ENCODE measurements around the gene PRKN. TPM values are rescaled to one million over a fixed set of nuclear protein-coding genes. Genes with fewer than 3 reads are reported as not detected.
A peak's percentile ranks its signal among the peaks of the same experiment; 100 is the strongest.

The PRKN gene
- total RNA-seq, 2 experiments from 2014 or later = 0.63 TPM; not detected in 1

DNA sequence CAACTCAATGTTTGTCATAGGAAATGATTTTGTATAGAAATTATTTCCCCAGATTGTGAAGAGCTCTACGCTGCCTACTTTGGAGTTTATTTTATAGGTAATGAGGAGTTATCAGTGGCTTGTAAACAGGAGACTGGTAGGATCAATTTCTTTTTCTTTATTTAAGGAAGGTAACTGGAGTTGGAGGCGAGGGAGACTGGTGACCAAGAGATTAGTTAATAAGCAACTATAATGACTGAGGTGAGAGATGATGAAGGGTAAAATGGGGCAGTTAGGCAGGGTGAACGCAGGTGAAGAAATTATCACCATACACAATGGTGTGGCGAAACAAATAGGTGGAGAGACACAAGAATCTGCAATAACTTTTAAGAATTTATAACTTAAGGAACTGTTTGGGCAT is 100.2 kb downstream of the PRKN start:
- ChIA-PET CTCF (no interaction called here), POLR2A (no interaction called here)
- no peak overlapping the region for H3K4me3 Mint-ChIP-seq
- no peak for ATAC-seq
- no peak overlapping the region for H3K27ac Mint-ChIP-seq
- DNase-seq = no peak
- H3K27me3 Mint-ChIP-seq (ENCODE audit: low read depth) = no peaks in the 10 kb centered on the region
- H3K9me3 Mint-ChIP-seq (ENCODE audit: insufficient read depth) = no peaks in the 10 kb centered on the region
- no peaks in the 10 kb centered on the region for H3K36me3 Mint-ChIP-seq (ENCODE audit: low read depth)
- H3K4me1 Mint-ChIP-seq (ENCODE audit: low read depth) = no peaks in the 10 kb centered on the region

DNA sequence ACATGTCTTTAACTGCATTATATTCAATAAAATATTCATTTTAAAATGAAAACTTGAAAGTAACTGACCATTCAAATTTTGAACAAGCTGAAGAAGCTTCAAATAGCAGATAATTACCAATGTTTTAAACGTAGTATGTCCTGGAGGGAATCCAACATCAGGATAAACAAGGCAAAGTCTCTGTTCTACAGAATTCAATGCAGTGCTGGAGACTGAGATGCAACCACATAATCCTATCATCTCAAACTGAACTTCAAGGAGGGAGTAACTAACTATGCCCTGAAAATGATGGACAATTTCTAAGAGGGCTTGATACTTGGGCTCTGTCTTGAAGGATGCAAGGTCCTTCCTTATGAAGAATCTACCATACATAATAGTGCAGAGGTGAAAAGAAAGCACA is 100.7 kb downstream of the PRKN start:
- no peaks in the 10 kb centered on the region for H3K27me3 Mint-ChIP-seq (ENCODE audit: low read depth)
- ChIA-PET CTCF (no interaction called here), POLR2A (no interaction called here)
- no peak overlapping the region for H3K27ac Mint-ChIP-seq
- H3K4me3 Mint-ChIP-seq = no peak overlapping the region
- DNase-seq (no peak), ATAC-seq (no peak)
- no peaks in the 10 kb centered on the region for H3K4me1 Mint-ChIP-seq (ENCODE audit: low read depth)
- no peaks in the 10 kb centered on the region for H3K9me3 Mint-ChIP-seq (ENCODE audit: insufficient read depth)
- H3K36me3 Mint-ChIP-seq (ENCODE audit: low read depth) = no peaks in the 10 kb centered on the region

DNA sequence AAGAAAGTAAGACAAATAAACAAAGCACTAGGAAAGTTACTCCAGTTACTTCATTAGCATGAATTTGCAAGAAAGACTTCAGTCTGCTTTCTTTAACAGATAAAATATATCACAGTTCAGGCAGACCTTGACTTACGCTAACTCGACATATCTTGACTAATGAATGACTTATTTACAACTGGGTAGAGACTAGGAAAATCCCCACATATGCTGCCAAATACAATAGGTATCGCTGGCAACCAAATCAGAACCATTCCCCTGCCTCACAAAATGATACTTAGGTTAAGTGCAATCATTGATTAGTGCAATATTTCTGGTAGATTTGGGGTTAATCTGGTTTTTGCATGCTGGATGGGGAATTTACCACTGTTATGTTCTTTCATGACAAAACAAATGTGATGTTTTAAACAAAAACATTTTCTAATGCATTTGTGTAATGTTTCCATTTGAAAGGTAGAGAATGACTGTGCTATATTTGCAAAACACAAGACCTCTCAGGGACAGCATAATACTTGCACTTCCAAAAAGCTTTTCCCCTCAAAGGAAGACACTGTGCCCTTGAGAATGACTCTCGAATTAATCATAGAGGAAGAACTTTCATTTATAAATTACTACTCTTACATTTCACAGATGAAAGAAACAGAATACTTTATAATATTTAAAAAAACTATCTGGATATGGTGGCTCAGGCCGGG is 101.6 kb downstream of the PRKN start:
- Mint-ChIP-seq H3K9me3 (ENCODE audit: insufficient read depth) (no peaks in the 10 kb centered on the region), H3K27me3 (ENCODE audit: low read depth) (no peaks in the 10 kb centered on the region), H3K36me3 (ENCODE audit: low read depth) (no peaks in the 10 kb centered on the region), H3K27ac (no peak overlapping the region), H3K4me3 (no peak overlapping the region), H3K4me1 (ENCODE audit: low read depth) (peaks cover 4% of the 10 kb centered on the region)
- CTCF ChIA-PET = no interaction called here
- DNase-seq (no peak), ATAC-seq (no peak)
- POLR2A ChIA-PET = no interaction called here

DNA sequence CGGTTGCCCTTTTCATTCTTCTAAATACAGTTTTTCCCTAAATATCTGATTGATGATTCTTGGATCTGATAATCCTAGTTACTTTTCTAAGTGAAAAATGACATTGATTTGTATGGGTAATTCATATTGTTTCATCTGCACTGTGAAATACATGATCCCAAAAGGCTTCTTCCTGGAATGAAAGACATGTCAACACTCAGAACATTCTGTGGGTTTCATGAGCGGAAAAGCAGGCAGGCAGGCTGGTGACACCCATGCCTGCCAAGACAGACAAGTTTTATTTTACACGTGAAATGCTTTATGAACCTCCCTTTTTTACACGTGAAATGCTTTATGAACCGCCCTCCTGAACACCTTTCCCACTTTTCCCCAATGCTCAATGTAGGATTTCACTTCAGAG is 105.0 kb downstream of the PRKN start:
- no peak overlapping the region for H3K4me3 Mint-ChIP-seq
- ATAC-seq (no peak), DNase-seq (no peak)
- peaks cover 4% of the 10 kb centered on the region for H3K4me1 Mint-ChIP-seq (ENCODE audit: low read depth)
- H3K27me3 Mint-ChIP-seq (ENCODE audit: low read depth) = no peaks in the 10 kb centered on the region
- ChIA-PET CTCF (no interaction called here), POLR2A (no interaction called here)
- H3K36me3 Mint-ChIP-seq (ENCODE audit: low read depth) = no peaks in the 10 kb centered on the region
- no peaks in the 10 kb centered on the region for H3K9me3 Mint-ChIP-seq (ENCODE audit: insufficient read depth)
- no peak overlapping the region for H3K27ac Mint-ChIP-seq

DNA sequence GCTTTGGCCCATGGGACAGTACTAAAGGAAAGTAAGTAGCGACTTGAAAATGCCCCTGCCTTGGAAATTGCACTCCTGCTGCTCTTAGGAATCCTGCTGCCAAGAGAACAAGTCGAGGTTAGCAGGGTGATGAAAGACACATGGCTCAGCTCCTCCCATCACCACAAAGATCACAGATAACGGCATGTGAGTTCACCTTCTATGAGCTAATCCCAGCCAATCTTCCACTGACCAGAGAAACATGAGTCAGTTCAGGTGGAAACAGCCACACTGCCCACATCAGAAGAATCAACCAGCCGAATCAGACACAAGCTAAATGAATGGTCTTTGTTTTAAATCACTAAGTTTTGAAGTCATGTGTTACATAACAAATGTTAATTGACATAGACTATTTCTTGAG is 106.3 kb downstream of the PRKN start:
- no peaks in the 10 kb centered on the region for H3K27me3 Mint-ChIP-seq (ENCODE audit: low read depth)
- ATAC-seq (no peak), DNase-seq (peak; percentile 21)
- CTCF ChIA-PET = no interaction called here
- no peak overlapping the region for H3K4me3 Mint-ChIP-seq
- no peaks in the 10 kb centered on the region for H3K36me3 Mint-ChIP-seq (ENCODE audit: low read depth)
- no peaks in the 10 kb centered on the region for H3K9me3 Mint-ChIP-seq (ENCODE audit: insufficient read depth)
- H3K27ac Mint-ChIP-seq = no peak overlapping the region
- H3K4me1 Mint-ChIP-seq (ENCODE audit: low read depth) = peaks cover 4% of the 10 kb centered on the region
- POLR2A ChIA-PET = no interaction called here

DNA sequence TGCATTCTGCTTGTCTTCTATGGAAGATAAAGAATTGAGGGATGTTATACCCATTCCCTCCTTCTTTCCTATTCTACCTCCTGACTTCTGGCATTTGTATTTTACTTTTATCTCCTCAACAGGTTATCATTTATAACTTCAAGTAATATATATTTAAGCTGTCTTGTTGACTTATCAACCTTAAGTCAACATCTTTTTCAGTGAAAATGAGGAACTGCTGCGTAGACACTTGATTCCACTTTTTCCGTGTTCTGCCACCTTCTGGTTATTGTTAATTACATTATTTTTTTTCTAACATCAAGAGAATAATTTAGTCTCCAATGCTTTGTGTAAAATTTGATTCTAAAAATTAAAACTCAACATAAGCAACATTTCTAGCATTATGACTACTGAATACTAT is 107.5 kb downstream of the PRKN start:
- no peaks in the 10 kb centered on the region for H3K27me3 Mint-ChIP-seq (ENCODE audit: low read depth)
- peaks cover 4% of the 10 kb centered on the region for H3K4me1 Mint-ChIP-seq (ENCODE audit: low read depth)
- ATAC-seq (no peak), DNase-seq (no peak)
- ChIA-PET CTCF (no interaction called here), POLR2A (no interaction called here)
- no peaks in the 10 kb centered on the region for H3K36me3 Mint-ChIP-seq (ENCODE audit: low read depth)
- H3K4me3 Mint-ChIP-seq = no peak overlapping the region
- H3K27ac Mint-ChIP-seq = no peak overlapping the region
- H3K9me3 Mint-ChIP-seq (ENCODE audit: insufficient read depth) = no peaks in the 10 kb centered on the region

DNA sequence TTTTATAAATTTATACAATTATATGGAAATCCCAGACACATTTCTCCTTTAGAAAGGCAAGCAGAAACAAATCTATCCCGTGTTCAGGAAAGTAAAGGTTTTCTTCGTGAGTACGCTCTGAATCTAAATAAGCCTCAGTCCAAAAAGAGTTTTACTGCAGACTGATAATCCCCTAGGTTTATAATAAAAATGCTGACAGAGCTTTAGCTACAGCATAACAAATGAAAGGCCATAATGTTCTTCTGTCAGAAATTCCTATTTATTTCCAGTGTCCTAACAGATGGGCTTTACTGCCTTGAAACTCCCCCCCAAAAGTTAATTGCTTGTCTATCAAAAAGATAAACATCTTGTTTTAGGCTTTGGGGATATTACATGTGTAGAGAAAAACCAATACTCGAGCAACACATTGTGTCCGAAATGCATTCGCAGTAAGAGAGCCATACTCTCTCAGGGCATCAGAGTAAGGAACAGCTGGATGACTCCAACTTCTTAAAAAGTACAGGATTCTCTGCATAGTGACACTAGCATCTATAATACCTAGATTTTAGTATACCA is 109.0 kb downstream of the PRKN start:
- Mint-ChIP-seq H3K27ac (no peak overlapping the region), H3K27me3 (ENCODE audit: low read depth) (no peaks in the 10 kb centered on the region)

DNA sequence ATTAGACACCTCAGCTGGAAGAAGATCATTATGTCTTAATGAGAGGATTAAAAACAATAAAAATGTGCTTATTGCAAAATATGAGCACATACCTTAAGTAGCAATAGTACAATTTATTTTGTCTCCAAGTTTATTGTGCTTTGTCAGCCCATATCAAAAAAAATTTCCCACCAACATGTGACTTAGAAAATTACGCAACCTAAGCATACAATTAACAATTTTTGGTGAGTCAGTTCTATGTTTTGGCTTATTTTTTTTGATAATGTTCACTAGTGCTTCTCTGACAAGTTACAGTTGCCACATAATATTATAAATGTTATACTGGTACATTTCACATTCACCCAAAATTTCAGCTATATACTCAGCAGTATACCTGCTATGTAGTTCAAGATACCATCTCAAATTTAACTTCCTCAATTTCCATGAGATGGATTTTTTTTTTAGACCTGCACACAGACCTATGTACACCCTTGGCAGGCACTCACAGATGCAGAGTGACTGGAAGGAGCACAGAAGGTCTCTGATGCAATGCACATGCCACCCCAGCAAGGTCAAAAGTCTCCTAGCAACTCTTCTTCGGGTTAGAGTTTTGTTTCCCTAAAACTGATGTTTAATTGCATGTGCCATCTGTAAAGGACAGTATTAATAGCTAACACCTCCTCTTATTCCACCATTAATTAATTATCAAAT is 112.4 kb downstream of the PRKN start:
- POLR2A ChIA-PET = no interaction called here
- Mint-ChIP-seq H3K4me1 (ENCODE audit: low read depth) (no peaks in the 10 kb centered on the region), H3K4me3 (no peak overlapping the region), H3K27me3 (ENCODE audit: low read depth) (no peaks in the 10 kb centered on the region), H3K27ac (no peak overlapping the region), H3K9me3 (ENCODE audit: insufficient read depth) (no peaks in the 10 kb centered on the region), H3K36me3 (ENCODE audit: low read depth) (no peaks in the 10 kb centered on the region)
- DNase-seq = no peak
- no peak for ATAC-seq
- CTCF ChIA-PET = no interaction called here

More for the DNA sequence above, 109.0 kb downstream of the PRKN start:
- peaks cover 4% of the 10 kb centered on the region for H3K4me1 Mint-ChIP-seq (ENCODE audit: low read depth)
- no peaks in the 10 kb centered on the region for H3K9me3 Mint-ChIP-seq (ENCODE audit: insufficient read depth)
- no peaks in the 10 kb centered on the region for H3K36me3 Mint-ChIP-seq (ENCODE audit: low read depth)
- no peak for ATAC-seq
- no peak overlapping the region for H3K4me3 Mint-ChIP-seq
- no peak for DNase-seq
- ChIA-PET POLR2A (no interaction called here), CTCF (no interaction called here)

DNA sequence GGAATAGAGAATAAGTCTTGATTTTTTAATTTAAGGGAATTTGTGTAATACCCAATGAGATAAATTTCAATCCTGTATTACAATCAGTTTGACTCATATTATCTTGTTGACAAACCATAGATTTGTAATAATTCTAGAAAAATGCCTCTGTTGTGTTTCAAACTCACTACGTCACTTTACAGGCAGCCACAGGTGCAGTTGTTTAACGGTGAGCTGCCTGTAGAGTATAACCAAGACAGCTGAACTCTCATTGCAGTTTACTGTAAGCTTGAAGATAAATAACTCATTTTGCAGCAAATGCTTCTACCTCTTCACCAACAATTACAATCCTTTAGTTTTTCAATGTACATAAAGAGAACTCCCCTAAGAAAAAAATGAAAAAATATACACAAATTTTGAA is 114.3 kb downstream of the PRKN start:
- no peak overlapping the region for H3K4me3 Mint-ChIP-seq
- no peaks in the 10 kb centered on the region for H3K4me1 Mint-ChIP-seq (ENCODE audit: low read depth)
- POLR2A ChIA-PET = no interaction called here
- H3K27me3 Mint-ChIP-seq (ENCODE audit: low read depth) = no peaks in the 10 kb centered on the region
- H3K36me3 Mint-ChIP-seq (ENCODE audit: low read depth) = no peaks in the 10 kb centered on the region
- no peaks in the 10 kb centered on the region for H3K9me3 Mint-ChIP-seq (ENCODE audit: insufficient read depth)
- no peak overlapping the region for H3K27ac Mint-ChIP-seq
- ATAC-seq = no peak
- no peak for DNase-seq
- CTCF ChIA-PET = no interaction called here

DNA sequence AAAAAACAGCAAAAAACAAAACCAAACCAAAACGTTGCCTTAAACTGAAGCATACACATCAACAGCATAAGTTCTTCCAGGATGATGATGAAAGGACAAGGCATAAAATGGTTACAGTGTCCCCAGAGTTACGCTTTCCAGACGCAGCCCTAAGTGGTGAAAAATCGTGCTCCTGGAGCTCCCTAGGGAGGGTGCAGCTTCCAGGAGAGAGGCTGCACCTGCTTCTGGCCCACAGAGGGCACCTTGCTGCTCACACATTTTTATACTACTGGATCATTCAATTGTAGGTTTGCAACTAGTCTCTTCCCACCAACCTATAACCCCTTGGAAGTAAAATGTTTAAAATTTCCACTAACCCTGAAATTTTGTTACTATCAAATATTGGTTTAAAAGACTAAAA is 115.0 kb downstream of the PRKN start:
- no peaks in the 10 kb centered on the region for H3K4me1 Mint-ChIP-seq (ENCODE audit: low read depth)
- DNase-seq = no peak
- H3K36me3 Mint-ChIP-seq (ENCODE audit: low read depth) = no peaks in the 10 kb centered on the region
- H3K27me3 Mint-ChIP-seq (ENCODE audit: low read depth) = no peaks in the 10 kb centered on the region
- no peak for ATAC-seq
- CTCF ChIA-PET = no interaction called here
- no peaks in the 10 kb centered on the region for H3K9me3 Mint-ChIP-seq (ENCODE audit: insufficient read depth)
- H3K4me3 Mint-ChIP-seq = no peak overlapping the region
- POLR2A ChIA-PET = no interaction called here
- H3K27ac Mint-ChIP-seq = no peak overlapping the region

DNA sequence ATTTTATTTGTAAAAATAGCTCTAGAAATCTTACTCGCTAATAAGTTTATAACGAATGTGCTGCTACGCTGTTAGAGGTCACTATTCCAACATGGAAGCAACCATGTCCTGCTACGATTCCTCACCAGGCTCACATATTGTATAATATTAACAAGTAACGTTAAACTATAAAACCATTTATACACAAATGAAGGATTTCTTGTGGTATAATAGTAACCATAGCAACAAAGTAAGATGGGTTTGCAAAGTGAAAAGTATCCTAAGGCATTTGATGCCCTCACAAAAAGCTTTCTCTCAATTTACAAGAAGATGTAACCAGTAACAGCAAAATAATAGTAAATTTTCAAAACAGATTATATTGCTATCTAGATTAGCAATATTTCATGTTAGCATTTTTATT is 117.2 kb downstream of the PRKN start:
- no peak overlapping the region for H3K4me3 Mint-ChIP-seq
- no peaks in the 10 kb centered on the region for H3K27me3 Mint-ChIP-seq (ENCODE audit: low read depth)
- ChIA-PET POLR2A (no interaction called here), CTCF (no interaction called here)
- no peak overlapping the region for H3K27ac Mint-ChIP-seq
- no peak for ATAC-seq
- H3K9me3 Mint-ChIP-seq (ENCODE audit: insufficient read depth) = no peaks in the 10 kb centered on the region
- H3K36me3 Mint-ChIP-seq (ENCODE audit: low read depth) = no peaks in the 10 kb centered on the region
- no peak for DNase-seq
- no peaks in the 10 kb centered on the region for H3K4me1 Mint-ChIP-seq (ENCODE audit: low read depth)

DNA sequence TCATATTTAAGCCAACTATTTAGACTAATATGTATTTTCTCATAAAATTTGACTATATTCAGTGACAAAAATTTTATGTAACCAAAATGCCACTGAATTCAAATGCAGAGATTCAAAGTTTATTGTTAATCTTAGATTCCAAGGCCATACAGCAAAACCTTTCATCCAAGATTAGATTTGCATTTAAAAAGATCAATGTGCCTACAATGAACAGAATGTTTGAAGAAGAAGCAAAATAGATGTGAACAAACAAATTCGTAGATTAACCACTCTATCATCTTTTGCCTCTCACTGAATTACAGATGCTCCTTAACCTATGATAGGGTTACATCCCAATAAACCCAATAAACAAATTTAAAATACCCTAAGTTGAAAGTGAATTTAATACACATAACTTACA is 121.7 kb downstream of the PRKN start:
- DNase-seq (no peak), ATAC-seq (no peak)
- CTCF ChIA-PET = no interaction called here
- Mint-ChIP-seq H3K9me3 (ENCODE audit: insufficient read depth) (no peaks in the 10 kb centered on the region), H3K36me3 (ENCODE audit: low read depth) (no peaks in the 10 kb centered on the region), H3K27ac (no peak overlapping the region), H3K4me3 (no peak overlapping the region), H3K4me1 (ENCODE audit: low read depth) (no peaks in the 10 kb centered on the region), H3K27me3 (ENCODE audit: low read depth) (no peaks in the 10 kb centered on the region)
- POLR2A ChIA-PET = no interaction called here

Data from activated CD8-positive, alpha-beta T cell treated with anti-CD3 and anti-CD28 coated beads, Interleukin-2, amount 10 ng/mL, durations not matched to agents 7 days and 5 days (primary cell).